ENCODE data around the gene PRRC1.

- TF ChIP-seq CTCF (IDR thresholded peaks at IDR 0.05; ENCODE audit: low read depth, low read length, missing input control) = no peak
- no peak for TF ChIP-seq TAF1 (conservative IDR thresholded peaks at IDR 0.05)
- TF ChIP-seq YY1 (IDR thresholded peaks at IDR 0.05) = no peak
- no peak for TF ChIP-seq MAX (IDR thresholded peaks at IDR 0.05)
- no peak for TF ChIP-seq GABPA (IDR thresholded peaks at IDR 0.05 in 1 of 2, conservative IDR thresholded peaks at IDR 0.05 in 1 of 2)
- TF ChIP-seq REST (IDR thresholded peaks at IDR 0.05) = no peak
Measured at GRCh38 chr5:127562252-127562651, 44.8 kb downstream of the PRRC1 start.

All from liver (tissue), 3 donors.